Amniotic epithelial cell (primary cell): ENCODE results near the gene CITED2.

ENCODE experiments used
- DNase-seq: peaks from one replicate; pipeline ENCODE4 v3.0.0-alpha.2; 2010; ENCODE audit warnings: low read depth

CITED2 gene

DNA sequence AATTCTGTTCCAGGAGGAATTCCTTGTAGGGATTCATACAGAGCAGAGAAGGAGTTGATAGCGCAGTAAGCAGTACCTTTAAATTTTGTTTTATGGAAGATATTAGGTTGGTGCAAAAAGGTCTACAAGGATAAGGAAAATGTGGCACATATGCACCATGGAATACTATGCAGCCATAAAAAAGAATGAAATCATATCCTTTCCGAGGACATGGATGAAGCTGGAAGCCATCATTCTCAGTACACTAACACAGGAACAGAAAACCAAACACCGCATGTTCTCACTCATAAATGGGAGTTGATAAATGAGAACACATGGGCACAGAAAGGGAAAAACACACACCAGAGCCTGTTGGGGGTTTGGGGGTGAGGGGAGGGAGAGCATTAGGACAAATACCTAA lies 45.2 kb downstream of the CITED2 start:
- DNase-seq: no peak

DNA sequence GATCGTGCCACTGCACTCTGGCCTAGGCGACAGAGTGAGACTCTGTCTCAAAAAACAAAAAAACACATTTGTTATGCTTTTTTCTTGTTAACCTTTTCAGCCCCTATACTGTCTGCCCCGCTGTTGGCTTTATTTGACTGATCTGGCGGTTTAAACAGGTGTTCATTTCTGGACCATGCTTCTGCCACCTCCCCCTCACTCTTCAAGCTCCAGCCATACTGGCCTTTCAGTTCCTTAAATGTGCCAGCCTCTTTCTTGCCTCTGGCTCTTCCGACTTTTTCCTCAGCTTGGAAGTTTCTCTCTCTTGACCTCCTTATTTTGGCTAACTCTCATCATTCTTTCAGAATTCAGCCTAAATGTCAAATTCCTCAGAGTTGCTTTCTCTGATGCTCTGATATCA lies 47.4 kb downstream of the CITED2 start:
- DNase-seq: no peak

GRCh38 chr6:139325686-139326085 lies 48.8 kb downstream of the CITED2 start:
- DNase-seq: no peak

DNA sequence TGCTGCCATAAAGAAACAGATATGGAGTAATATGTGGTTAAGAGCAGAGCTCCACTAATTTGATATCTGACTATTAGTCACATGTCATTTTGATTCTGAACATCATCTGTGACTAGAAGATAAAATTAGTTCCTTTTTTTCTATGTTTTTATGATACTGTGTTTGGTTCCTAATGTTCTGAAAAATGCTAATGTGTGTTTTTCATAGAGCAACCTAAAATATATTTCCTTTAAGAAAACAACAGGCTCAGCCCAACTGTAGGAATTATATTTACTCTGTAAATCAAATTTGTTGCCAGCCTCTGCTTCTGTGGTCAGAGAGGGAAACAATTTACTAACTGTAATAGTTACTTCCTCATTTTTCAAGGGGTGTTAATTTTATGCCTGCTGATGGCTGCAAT lies 49.3 kb downstream of the CITED2 start:
- DNase-seq: no peak

- no peak for DNase-seq
Measured at GRCh38 chr6:139324301-139324555, 50.2 kb downstream of the CITED2 start.

DNA sequence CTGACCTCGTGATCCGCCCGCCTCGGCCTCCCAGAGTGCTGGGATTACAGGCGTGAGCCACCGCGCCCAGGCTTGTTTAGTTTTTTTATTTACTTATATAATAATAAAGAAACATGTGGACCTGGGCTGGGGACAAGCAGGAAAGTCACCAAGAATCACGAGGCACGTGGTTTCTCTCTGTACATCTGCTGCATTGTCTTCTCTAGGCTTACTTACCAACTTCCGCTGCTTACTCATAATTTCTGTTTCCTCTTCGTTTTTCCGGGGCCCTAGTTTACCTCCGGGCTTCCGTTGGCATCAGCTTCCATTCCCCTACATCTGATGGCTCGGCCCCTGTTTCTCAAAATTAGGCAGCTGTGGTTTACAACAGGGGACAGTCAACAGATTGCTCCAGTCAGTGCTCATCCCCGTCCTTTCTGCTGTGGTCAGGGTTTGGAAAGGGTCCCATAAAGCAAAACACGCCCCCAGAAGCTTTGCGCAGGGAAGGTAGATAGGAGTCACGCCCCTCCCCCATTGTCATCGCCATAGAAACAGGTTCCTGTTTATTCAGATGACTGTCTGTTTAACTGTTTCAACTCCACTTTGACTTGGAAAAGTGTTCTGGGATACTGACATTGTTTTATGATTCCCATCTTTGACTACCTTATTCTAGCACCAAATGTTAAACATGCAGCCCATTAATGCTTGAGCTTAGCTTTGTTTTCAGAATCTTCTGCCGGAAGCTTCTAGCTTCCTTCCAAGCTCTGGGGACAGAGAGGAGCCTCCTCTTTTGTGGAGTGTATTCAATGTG lies 50.7 kb downstream of the CITED2 start:
- peak; percentile 68 for DNase-seq
